Activated gamma-delta T cell (primary cell): Measurements from ENCODE around the gene IGLL1.
"Not testable (repeated sequence)": the region's sequence is repeated elsewhere in the genome, so short reads cannot be mapped to it uniquely, and the experiment has no call there.

Source experiments
- DNase-seq: peaks from one replicate; lab custom pipeline; 2025; lab: John Stamatoyannopoulos, UW

The IGLL1 gene

GRCh38 chr22:23562186-23562585, 17.9 kb downstream of the IGLL1 start:
- no peak for DNase-seq

DNA sequence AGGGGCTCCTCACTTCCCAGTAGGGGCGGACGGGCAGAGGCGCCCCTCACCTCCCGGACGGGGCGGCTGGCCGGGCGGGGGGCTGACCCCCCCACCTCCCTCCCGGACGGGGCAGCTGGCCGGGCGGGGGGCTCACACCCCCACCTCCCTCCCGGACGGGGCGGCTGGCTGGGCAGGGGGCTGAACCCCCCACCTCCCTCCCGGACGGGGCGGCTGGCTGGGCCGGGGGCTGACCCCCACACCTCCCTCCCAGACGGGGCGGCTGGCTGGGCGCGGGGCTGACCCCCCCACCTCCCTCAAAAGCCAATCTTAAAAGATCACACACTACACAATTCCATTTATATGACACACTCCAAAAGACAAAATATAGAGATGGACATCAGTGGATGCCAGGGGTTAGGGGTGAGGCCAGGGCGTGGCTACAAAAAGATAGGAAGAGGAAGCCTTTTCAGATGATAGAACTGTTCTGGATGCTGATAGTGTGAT, 19.0 kb downstream of the IGLL1 start:
- DNase-seq = not testable (repeated sequence)

DNA sequence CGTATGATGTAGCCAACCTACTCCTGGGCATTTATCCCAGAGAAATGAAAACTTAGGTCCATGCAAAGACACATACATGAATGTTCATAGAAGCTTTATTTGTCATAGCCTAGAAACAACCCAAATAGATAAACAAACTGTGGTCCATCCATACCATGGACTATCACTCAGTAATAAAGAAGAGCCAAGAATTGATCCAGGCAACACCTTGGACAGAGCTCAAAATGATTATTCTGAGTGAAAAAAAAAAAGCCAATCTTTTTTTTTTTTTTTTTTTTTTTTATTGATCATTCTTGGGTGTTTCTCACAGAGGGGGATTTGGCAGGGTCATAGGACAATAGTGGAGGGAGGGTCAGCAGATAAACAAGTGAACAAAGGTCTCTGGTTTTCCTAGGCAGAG, 19.9 kb downstream of the IGLL1 start:
- not testable (repeated sequence) for DNase-seq

DNA sequence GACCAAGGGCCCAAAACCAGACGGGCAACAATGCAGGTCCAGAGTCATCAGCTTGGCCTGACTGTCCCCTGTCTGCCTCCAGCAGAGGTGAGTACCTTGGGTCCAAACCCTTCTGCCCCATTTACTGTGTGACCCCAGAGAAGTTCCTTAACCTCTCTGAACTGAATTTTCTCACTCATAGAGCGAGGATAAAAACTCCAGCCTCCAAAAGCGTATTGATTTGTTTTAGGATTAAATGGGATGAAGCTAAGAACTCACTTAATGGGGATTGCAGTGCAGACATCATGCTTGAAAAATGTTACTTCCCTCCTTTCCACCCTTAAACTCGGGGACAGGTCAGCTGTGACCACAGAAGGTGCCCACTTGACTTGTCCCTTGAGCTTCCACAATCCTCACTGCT, 22.6 kb downstream of the IGLL1 start:
- no peak for DNase-seq

GRCh38 chr22:23557036-23557435, 23.1 kb downstream of the IGLL1 start:
- DNase-seq = no peak

DNA sequence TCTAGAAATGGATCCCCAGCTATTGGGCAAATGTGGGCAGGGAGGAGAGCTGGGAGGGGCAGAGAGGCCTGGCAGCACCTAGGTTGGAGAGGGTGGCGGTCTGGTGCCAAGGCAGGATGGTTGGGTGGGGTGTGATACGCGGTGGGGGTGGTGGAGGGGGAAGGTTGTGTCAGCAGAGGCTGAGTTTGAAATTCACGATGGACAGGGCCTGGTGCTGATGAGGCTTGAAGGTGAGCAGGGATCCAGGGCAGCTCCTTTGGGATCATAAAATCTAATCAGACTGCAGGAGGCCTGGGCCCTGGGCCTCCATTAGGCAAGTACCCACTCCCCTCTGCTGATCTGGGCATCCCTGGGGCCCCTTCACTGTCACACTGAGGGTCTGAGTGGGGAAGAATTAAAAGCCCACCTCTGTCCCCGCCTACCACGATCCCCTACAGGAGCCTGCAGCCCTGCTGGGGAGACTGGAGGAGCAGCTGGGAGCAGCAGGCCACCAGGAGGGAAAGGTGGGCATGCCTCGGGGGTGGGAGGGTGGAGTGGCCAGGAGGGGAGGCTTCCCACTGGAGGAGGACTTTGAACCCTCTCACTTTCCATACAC, 24.0 kb downstream of the IGLL1 start:
- DNase-seq = no peak

DNA sequence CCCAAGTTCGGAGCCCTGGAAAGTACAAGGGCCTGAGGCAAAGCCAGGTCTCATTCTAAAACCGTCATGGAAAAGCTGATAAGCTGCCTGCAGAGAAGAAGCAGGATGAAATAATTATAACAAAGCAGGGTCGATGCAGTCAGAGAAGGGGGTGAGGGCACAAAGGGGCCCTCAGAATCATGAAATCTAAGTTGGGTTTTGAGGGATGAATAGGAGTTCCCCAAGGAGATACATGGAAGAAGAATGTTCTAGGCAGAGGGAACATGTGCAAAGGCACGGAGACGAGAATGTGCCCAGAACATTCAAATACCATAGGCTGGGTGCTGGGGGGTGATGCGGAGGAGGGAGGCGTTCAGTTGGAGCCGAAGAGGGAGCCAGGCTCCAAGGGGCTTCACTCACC, 25.0 kb downstream of the IGLL1 start:
- no peak for DNase-seq

- no peak for DNase-seq
Measured at GRCh38 chr22:23553924-23554870, 25.9 kb downstream of the IGLL1 start.

- no peak for DNase-seq
Measured at GRCh38 chr22:23553438-23553837, 26.7 kb downstream of the IGLL1 start.

- no peak for DNase-seq
Measured at GRCh38 chr22:23552573-23552972, 27.5 kb downstream of the IGLL1 start.

GRCh38 chr22:23551385-23551784, 28.7 kb downstream of the IGLL1 start:
- DNase-seq = no peak

GRCh38 chr22:23550049-23550650, 29.9 kb downstream of the IGLL1 start:
- no peak for DNase-seq

DNA sequence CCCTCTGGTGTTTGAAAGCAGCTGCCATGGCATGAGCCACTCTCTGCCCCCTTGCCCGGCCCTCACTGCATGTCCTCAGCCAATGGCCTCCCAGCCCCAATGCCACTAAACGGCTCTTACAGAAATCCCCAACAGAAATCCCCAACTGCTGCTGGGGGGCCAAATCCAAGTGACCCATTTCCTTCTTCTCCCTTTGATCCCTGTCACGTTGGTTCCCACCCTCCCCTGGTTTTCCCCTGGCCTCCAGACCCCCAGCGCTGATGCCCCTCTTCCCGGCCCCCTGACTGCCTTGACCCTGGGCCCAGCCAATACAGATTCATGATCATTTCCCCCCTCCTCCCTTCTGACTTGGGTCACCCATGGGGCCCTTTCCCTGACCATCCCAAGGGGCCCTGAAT, 30.9 kb downstream of the IGLL1 start:
- DNase-seq = no peak

DNA sequence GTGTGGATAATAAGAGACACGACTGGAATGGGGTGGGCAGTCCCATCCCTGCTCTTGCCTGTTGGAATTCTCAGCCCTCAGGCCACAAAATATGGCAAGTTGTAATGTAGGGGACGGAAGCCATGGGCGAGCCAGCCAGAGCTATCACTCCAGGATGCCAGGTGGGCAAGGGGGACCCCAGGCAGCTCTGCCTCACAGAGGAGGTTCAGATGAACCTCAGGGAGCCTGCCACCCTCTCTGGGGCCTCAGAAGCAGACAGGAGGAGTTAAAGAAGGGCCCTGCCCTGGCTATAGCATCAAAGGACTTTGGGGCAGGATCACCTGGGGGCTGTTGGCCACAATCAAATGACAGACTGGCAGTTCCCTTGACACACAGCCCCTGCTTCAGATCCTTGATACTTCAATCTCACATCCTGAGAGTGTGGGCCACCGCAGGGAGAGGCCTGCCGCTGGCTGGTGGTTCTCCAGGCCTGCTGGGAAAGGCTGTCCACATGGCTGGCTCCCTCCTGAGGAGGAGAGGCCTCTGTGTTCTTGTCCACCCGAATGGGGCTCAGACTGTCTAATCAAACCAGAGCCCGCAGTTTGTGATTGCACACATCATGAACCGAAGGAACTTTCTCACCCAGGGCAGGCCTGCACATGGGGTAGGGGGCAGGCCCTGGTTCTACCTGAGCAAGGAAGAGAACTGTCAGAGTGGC, 31.4 kb downstream of the IGLL1 start:
- DNase-seq = no peak

DNA sequence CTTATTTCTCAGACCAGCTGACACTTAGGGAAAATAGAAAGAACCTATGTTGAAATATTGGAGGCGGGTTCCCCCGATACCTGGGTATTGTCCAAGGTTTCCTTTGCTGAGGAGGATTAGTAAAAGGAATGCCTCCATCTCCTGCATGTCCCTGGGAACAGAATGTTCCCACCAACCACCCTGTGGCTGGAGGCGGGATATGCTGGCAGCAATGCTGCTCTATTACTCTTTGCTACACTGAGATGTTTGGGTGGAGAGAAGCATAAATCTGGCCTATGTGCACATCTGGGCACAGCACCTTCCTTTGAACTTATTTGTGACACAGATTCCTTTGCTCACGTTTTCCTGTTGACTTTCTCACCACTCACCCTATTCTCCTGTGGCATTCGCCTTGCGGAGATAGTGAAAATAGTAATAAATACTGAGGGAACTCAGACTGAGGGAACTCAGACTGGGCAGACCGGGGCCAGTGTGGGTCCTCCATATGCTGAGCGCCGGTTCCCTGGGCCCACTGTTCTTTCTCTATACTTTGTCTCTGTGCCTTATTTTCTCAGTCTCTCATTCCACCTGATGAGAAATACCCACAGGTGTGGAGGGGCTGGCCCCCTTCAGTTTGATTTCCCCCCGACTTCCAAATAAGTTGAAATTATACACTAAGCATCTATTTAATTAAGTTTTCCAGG, 32.1 kb downstream of the IGLL1 start:
- DNase-seq = no peak

DNA sequence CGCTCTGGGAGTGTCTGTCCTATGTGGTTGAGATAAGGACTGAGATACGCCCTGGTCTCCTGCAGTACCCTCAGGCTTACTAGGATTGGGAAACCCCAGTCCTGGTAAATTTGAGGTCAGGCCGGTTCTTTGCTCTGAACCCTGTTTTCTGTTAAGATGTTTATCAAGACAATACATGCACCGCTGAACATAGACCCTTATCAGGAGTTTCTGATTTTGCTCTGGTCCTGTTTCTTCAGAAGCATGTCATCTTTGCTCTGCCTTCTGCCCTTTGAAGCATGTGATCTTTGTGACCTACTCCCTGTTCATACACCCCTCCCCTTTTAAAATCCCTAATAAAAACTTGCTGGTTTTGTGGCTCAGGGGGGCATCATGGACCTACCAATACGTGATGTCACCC, 32.7 kb downstream of the IGLL1 start:
- DNase-seq = not testable (repeated sequence)

- DNase-seq = no peak
Measured at GRCh38 chr22:23544852-23545251, 35.2 kb downstream of the IGLL1 start.

DNA sequence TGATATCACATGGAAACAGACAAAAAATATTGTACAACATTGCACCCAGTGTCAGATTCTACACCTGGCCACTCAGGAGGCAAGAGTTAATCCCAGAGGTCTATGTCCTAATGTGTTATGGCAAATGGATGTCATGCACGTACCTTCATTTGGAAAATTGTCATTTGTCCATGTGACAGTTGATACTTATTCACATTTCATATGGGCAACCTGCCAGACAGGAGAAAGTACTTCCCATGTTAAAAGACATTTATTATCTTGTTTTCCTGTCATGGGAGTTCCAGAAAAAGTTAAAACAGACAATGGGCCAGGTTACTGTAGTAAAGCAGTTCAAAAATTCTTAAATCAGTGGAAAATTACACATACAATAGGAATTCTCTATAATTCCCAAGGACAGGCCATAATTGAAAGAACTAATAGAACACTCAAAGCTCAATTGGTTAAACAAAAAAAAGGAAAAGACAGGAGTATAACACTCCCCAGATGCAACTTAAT, 36.5 kb downstream of the IGLL1 start:
- not testable (repeated sequence) for DNase-seq

DNA sequence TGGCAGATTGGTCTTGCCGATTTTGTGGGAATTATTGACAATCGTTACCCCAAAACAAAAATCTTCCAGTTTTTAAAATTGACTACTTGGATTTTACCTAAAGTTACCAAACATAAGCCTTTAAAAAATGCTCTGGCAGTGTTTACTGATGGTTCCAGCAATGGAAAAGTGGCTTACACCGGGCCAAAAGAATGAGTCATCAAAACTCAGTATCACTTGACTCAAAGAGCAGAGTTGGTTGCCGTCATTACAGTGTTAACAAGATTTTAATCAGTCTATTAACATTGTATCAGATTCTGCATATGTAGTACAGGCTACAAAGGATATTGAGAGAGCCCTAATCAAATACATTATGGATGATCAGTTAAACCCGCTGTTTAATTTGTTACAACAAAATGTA, 37.2 kb downstream of the IGLL1 start:
- no peak for DNase-seq

DNA sequence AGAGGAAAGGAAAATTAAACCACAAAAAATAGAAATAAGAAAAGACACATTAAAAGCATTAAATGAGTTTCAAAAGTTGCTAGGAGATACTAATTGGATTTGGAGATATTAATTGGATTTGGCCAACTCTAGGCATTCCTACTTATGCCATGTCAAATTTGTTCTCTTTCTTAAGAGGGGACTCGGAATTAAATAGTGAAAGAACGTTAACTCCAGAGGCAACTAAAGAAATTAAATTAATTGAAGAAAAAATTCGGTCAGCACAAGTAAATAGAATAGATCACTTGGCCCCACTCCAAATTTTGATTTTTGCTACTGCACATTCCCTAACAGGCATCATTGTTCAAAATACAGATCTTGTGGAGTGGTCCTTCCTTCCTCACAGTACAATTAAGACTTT, 37.7 kb downstream of the IGLL1 start:
- not testable (repeated sequence) for DNase-seq

- DNase-seq = not testable (repeated sequence)
Measured at GRCh38 chr22:23541849-23542281, 38.2 kb downstream of the IGLL1 start.
